Epithelial cell of esophagus (primary cell): Measurements from ENCODE around the gene CLEC4C.
"Not testable (repeated sequence)": the region's sequence is repeated elsewhere in the genome, so short reads cannot be mapped to it uniquely, and the experiment has no call there.

Experiments
- DNase-seq: peaks from one replicate; pipeline ENCODE4 v3.0.0; 2010; ENCODE audit warnings: low read depth
- H3K4me3 ChIP-seq: 2 replicates; pipeline ENCODE4 v1.5.1; 2011; ENCODE audit warnings: mild to moderate bottlenecking, low read length, control low read depth
- CTCF ChIP-seq: IDR thresholded peaks from 2 replicates; pipeline ENCODE4 v1.5.1; 2011; ENCODE audit warnings: low read depth, mild to moderate bottlenecking, low read length, control low read depth, inconsistent platforms; ENCODE audit not compliant: insufficient read depth; ENCODE audit errors: missing control alignments

Gene CLEC4C

DNA sequence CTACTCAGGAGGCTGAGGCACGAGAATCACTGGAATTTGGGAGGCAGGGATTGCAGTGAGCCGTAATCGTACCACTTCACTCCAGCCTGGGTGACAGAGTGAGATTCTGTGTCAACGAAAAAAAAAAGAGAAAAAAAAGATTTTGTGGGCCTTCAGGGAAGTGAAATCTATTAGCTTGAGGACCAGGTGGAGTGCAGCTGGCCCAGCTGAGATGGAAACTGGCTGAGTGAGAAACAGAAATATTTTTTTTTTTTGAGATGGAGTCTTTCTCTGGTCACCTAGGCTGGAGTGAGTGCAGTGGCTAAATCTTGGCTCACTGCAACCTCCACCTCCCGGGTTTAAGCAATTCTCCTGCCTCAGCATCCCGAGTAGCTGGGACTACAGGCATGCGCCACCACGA, 2.3 kb upstream of the CLEC4C start:
- DNase-seq: no peak
- TF ChIP-seq CTCF: no peak
- H3K4me3 ChIP-seq: no peak overlapping the region

- no peak for DNase-seq
- TF ChIP-seq CTCF: no peak
- H3K4me3 ChIP-seq: no peak overlapping the region
These were observed 1.7 kb upstream of the CLEC4C start for GRCh38 chr12:7748852-7749251.

- H3K4me3 ChIP-seq: no peak overlapping the region
- no peak for TF ChIP-seq CTCF
- no peak for DNase-seq
These were observed 14.2 kb downstream of the CLEC4C start for GRCh38 chr12:7732993-7733392.

DNA sequence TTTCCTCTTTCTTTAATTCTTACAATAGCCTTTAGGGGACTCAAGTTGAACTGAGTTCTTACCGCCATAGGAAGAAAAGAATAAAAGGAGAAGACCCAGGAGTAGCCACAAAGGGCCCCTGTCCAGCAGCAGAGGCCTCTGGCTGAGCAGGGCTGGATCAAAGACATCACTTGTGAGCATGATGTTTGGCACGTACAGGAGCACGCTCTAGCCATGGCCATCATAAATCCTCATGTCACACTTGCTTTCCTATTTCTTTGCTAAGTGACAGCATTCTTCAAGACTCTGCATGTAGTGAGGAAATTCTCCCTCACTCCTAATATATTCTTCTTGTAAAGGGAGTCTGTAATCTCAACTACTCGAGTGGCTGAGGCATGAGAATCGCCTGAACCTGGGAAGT, 15.7 kb downstream of the CLEC4C start:
- no peak for TF ChIP-seq CTCF
- DNase-seq: no peak

DNA sequence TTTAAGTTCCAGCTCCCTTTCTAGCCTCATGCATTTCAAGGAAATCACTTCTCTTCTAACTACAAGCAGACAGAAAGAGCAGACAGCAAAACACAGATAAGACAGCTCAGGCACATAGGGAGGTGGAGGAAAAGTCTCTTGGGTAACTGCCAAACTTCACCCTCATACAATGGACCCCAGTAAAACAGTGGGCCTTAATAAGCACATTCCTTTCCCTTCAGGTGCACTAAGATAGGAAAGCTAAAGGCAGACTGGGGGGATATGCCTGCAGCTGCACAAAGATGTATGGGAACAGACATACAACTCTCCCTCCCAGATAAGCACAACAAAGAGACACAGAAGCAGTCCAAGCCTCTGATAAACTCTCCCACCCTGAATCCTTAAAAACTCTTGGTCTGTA, 16.2 kb downstream of the CLEC4C start:
- DNase-seq, H3K4me3 ChIP-seq: not testable (repeated sequence)

More for the DNA sequence above, 15.7 kb downstream of the CLEC4C start:
- H3K4me3 ChIP-seq: no peak overlapping the region

GRCh38 chr12:7729746-7730145, 17.4 kb downstream of the CLEC4C start:
- DNase-seq: no peak

GRCh38 chr12:7723926-7724325, 23.2 kb downstream of the CLEC4C start:
- no peak for DNase-seq
- TF ChIP-seq CTCF: no peak
- no peak overlapping the region for H3K4me3 ChIP-seq

More at GRCh38 chr12:7729746-7730145, 17.4 kb downstream of the CLEC4C start:
- no peak for TF ChIP-seq CTCF
- no peak overlapping the region for H3K4me3 ChIP-seq
